ENCODE data around the gene KNDC1. TPM values are rescaled to one million over a fixed set of nuclear protein-coding genes. Genes with fewer than 3 reads are reported as not detected.

Gene KNDC1
- total RNA-seq, 2 donors from 2014 or later: 0.59 to 1.8 TPM

DNA sequence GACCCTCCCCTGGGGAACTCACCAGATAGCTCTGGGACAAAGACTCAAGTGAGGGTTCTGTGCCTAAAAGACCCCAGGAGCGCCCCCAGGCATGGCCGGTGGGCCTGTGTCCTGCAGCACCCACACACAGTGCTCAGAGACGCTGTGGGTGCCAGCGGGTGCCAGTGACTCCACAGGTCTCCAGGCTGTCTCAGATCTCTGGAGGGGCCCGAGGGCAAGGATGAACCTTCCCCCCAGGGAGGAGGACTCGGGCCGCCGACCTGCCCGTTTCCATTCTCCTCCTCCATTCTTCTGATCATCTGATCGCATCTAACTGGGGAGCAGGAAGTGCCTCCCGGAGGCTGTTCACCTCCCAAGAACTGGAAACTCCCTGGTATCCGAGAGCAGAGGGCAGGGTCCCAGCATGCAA lies 115.7 kb downstream of the KNDC1 start:
- no peaks in the 10 kb centered on the region for H3K9me3 ChIP-seq
- DNase-seq (ENCODE audit: low spot score): no peak
- no peak overlapping the region for H3K27ac ChIP-seq
- H3K36me3 ChIP-seq: peaks cover 18% of the 10 kb centered on the region
- TF ChIP-seq, protein P1, sequence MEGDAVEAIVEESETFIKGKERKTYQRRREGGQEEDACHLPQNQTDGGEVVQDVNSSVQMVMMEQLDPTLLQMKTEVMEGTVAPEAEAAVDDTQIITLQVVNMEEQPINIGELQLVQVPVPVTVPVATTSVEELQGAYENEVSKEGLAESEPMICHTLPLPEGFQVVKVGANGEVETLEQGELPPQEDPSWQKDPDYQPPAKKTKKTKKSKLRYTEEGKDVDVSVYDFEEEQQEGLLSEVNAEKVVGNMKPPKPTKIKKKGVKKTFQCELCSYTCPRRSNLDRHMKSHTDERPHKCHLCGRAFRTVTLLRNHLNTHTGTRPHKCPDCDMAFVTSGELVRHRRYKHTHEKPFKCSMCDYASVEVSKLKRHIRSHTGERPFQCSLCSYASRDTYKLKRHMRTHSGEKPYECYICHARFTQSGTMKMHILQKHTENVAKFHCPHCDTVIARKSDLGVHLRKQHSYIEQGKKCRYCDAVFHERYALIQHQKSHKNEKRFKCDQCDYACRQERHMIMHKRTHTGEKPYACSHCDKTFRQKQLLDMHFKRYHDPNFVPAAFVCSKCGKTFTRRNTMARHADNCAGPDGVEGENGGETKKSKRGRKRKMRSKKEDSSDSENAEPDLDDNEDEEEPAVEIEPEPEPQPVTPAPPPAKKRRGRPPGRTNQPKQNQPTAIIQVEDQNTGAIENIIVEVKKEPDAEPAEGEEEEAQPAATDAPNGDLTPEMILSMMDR (IDR thresholded peaks at IDR 0.05): no peak
- peak overlapping the region in 1 of 2 donors; percentile 13 for H3K4me3 ChIP-seq
- H3K4me1 ChIP-seq: peaks cover 0 to 22% of the 10 kb centered on the region in 2 donors
- H3K27me3 ChIP-seq: peaks cover 5% of the 10 kb centered on the region in 2 donors

MicroRNA genes within 50 kb of the gene (microRNA counts, 767-probe panel; counts per million panel counts)
- 0 to 31.0 counts per million in 2 donors for microRNA hsa-miR-202-3p

Small RNAs within 50 kb of the gene (microRNA-seq; reads per million reads assigned to microRNA genes)
- 5.7 to 8.5 reads per million in 2 donors for gene MIR202 (ENCODE audit: borderline number of aligned reads in 2 of 2, borderline replicate concordance in 1 of 2)

Other genes starting within 250 kb of the KNDC1 start
- 1 to 10 TPM in 1 of 2 donors, under 1 TPM in 1; 0.35 to 1.5 TPM for gene CFAP46, start 217.6 kb upstream of the KNDC1 start, total RNA-seq
- gene ADGRA1, start 72.3 kb upstream of the KNDC1 start, total RNA-seq: under 1 TPM; 0.11 to 0.51 TPM
- not detected for gene UTF1, start 70.0 kb downstream of the KNDC1 start, total RNA-seq
- under 1 TPM; 0.44 to 0.63 TPM for gene VENTX, start 77.6 kb downstream of the KNDC1 start, total RNA-seq
- gene ADAM8, start 116.6 kb downstream of the KNDC1 start, total RNA-seq: 1 to 10 TPM in 1 of 2 donors, under 1 TPM in 1; 0.82 to 1.5 TPM
- gene TUBGCP2, start 148.7 kb downstream of the KNDC1 start, total RNA-seq: 10 to 100 TPM; 22.1 to 30.4 TPM
- 10 to 100 TPM; 28.1 to 31.9 TPM for gene ZNF511, start 148.7 kb downstream of the KNDC1 start, total RNA-seq
- gene CALY, start 176.7 kb downstream of the KNDC1 start, total RNA-seq: under 1 TPM in 1 of 2 donors, not detected in 1; 0.98 TPM
- not detected for gene PRAP1, start 187.2 kb downstream of the KNDC1 start, total RNA-seq
- gene FUOM, start 197.8 kb downstream of the KNDC1 start, total RNA-seq: 10 to 100 TPM in 1 of 2 donors, 1 to 10 TPM in 1; 9.8 to 32.6 TPM
- 100 to 1,000 TPM in 1 of 2 donors, 10 to 100 TPM in 1; 89.8 to 146 TPM for gene ECHS1, start 213.1 kb downstream of the KNDC1 start, total RNA-seq
- gene PAOX, start 219.0 kb downstream of the KNDC1 start, total RNA-seq: 1 to 10 TPM; 2.4 to 3.5 TPM
- 10 to 100 TPM in 1 of 2 donors, 1 to 10 TPM in 1; 9.9 to 15.1 TPM for gene MTG1, start 233.9 kb downstream of the KNDC1 start, total RNA-seq